Astrocyte (in vitro differentiated cells and primary cell): ENCODE results near the gene KIF18B. TPM values are rescaled to one million over a fixed set of nuclear protein-coding genes. Genes with fewer than 3 reads are reported as not detected.

Source experiments
- DNase-seq: peaks from one replicate; pipeline ENCODE4 v3.0.0-alpha.2; 2010; ENCODE audit warnings: low read depth
- FAIRE-seq: peaks from 2 replicates; lab custom pipeline; 2011; peaks lifted over from hg19 to GRCh38; lab: Jason Lieb, UNC
- H2AFZ ChIP-seq: 2 replicates; pipeline ENCODE4 v1.6.0; 2012; ENCODE audit warnings: low read depth, low read length, inconsistent platforms
- H3K27ac ChIP-seq: 2 replicates; pipeline ENCODE4 v1.5.1; 2011; ENCODE audit warnings: low read depth, low read length, inconsistent platforms
- H3K27me3 ChIP-seq: 2 replicates; pipeline ENCODE4 v1.6.0; 2011; ENCODE audit warnings: low read length, inconsistent platforms; ENCODE audit not compliant: insufficient read depth
- H3K36me3 ChIP-seq: 2 replicates; pipeline ENCODE4 v1.5.1; 2011; ENCODE audit warnings: low read length, inconsistent platforms; ENCODE audit not compliant: insufficient read depth
- H3K4me1 ChIP-seq: 2 replicates; pipeline ENCODE4 v1.5.1; 2011; ENCODE audit warnings: low read length, inconsistent platforms; ENCODE audit not compliant: insufficient read depth
- H3K4me2 ChIP-seq: 2 replicates; pipeline ENCODE4 v1.6.0; 2012; ENCODE audit warnings: low read length, inconsistent platforms
- H3K4me3 ChIP-seq: 2 replicates; pipeline ENCODE4 v1.5.1; 2011; ENCODE audit warnings: low read depth, mild to moderate bottlenecking, low read length, inconsistent platforms; ENCODE audit not compliant: insufficient read depth
- H3K79me2 ChIP-seq: 2 replicates; pipeline ENCODE4 v1.6.0; 2012; ENCODE audit warnings: mild to moderate bottlenecking, low read length, inconsistent platforms; ENCODE audit not compliant: insufficient read depth
- H3K9ac ChIP-seq: 2 replicates; pipeline ENCODE4 v1.6.0; 2012; ENCODE audit warnings: mild to moderate bottlenecking, low read length, inconsistent platforms
- H3K9me3 ChIP-seq: 2 replicates; pipeline ENCODE4 v1.5.1; 2012; ENCODE audit warnings: low read depth, mild to moderate bottlenecking, low read length, inconsistent platforms; ENCODE audit not compliant: insufficient read depth
- H4K20me1 ChIP-seq: 2 replicates; pipeline ENCODE4 v1.6.0; 2012; ENCODE audit warnings: low read length, inconsistent platforms; ENCODE audit not compliant: insufficient read depth
- H3K27ac Mint-ChIP-seq: one replicate; pipeline ENCODE4 v1.8.0; 2021; ENCODE audit warnings: mild to moderate bottlenecking, mixed read lengths; ENCODE audit not compliant: unreplicated experiment
- H3K27me3 Mint-ChIP-seq: one replicate; pipeline ENCODE4 v1.8.0; 2021; ENCODE audit warnings: low read depth, mixed read lengths; ENCODE audit not compliant: unreplicated experiment
- H3K36me3 Mint-ChIP-seq: one replicate; pipeline ENCODE4 v1.8.0; 2021; ENCODE audit warnings: low read depth, mixed read lengths; ENCODE audit not compliant: unreplicated experiment
- H3K4me1 Mint-ChIP-seq: one replicate; pipeline ENCODE4 v1.8.0; 2021; ENCODE audit warnings: low read depth, mixed read lengths; ENCODE audit not compliant: unreplicated experiment
- H3K4me3 Mint-ChIP-seq: one replicate; pipeline ENCODE4 v1.8.0; 2021; ENCODE audit warnings: mild to moderate bottlenecking, moderate library complexity, mixed read lengths; ENCODE audit not compliant: unreplicated experiment
- H3K9me3 Mint-ChIP-seq: one replicate; pipeline ENCODE4 v1.8.0; 2021; ENCODE audit warnings: mild to moderate bottlenecking, mixed read lengths; ENCODE audit not compliant: unreplicated experiment
- EZH2 ChIP-seq: IDR thresholded peaks from 2 replicates; pipeline ENCODE4 v1.6.1; 2012; ENCODE audit warnings: mild to moderate bottlenecking, low read length, inconsistent platforms; ENCODE audit not compliant: insufficient read depth
- total RNA-seq: library from RNA; stranded (reverse); gene quantifications from 2 replicates; pipeline ENCODE4 v1.2.1, GENCODE V29; 2021
- TF ChIP-seq, protein P1 (sequence below): IDR thresholded peaks from 2 replicates; pipeline ENCODE4 v1.5.1; 2011; ENCODE audit warnings: low read depth, mild to moderate bottlenecking, inconsistent platforms, low read length, moderate library complexity; ENCODE audit not compliant: insufficient read depth

KIF18B gene
- total RNA-seq, 1 donor from 2014 or later, result 1.8 TPM

DNA sequence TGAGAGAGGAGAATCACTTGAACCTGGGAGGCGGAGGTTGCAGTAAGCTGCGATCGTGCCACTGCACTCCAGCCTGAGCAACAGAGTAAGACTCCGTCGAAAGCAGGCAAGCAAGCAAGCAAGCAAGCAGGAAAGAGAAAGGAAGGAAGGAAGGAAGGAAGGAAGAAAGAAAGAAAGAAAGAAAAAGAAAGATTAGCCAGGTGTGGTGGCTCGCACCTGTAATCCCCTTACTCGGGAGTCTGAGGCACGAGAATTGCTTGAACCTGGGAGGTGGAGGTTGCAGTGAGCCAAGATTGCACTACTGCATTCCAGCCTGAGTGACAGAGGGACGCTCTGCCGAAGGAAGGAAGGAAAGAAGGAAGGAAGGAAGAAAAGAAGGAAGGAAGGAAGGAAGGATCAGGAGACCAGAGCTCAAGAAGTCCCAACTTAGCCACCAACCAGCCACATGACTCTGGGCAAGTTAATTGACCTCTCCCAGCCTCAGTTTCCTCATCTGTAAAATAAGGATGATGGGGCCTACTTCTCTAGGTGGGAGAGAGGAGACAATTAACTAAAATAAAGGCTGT is 38.7 kb downstream of the KIF18B start:
- DNase-seq, result no peak
- H3K9me3 ChIP-seq, result no peaks in the 10 kb centered on the region
- H2AFZ ChIP-seq, result no peak overlapping the region
- no peak overlapping the region for H3K4me3 ChIP-seq
- peak overlapping the region; percentile 42 for H3K9ac ChIP-seq
- peaks cover 2% of the 10 kb centered on the region for H3K36me3 Mint-ChIP-seq
- peak overlapping the region; percentile 37 for H3K27ac Mint-ChIP-seq
- H3K27ac ChIP-seq, result no peak overlapping the region
- H3K36me3 ChIP-seq, result no peaks in the 10 kb centered on the region
- H3K27me3 ChIP-seq, result peaks cover 7% of the 10 kb centered on the region
- H3K9me3 Mint-ChIP-seq, result peaks cover 4% of the 10 kb centered on the region
- FAIRE-seq, result peak; percentile 32
- H3K27me3 Mint-ChIP-seq, result peaks cover 28% of the 10 kb centered on the region
- peaks cover 33% of the 10 kb centered on the region for H3K4me1 ChIP-seq
- H4K20me1 ChIP-seq, result no peaks in the 10 kb centered on the region
- H3K79me2 ChIP-seq, result no peaks in the 10 kb centered on the region
- H3K4me2 ChIP-seq, result peak overlapping the region; percentile 73
- TF ChIP-seq, protein P1, sequence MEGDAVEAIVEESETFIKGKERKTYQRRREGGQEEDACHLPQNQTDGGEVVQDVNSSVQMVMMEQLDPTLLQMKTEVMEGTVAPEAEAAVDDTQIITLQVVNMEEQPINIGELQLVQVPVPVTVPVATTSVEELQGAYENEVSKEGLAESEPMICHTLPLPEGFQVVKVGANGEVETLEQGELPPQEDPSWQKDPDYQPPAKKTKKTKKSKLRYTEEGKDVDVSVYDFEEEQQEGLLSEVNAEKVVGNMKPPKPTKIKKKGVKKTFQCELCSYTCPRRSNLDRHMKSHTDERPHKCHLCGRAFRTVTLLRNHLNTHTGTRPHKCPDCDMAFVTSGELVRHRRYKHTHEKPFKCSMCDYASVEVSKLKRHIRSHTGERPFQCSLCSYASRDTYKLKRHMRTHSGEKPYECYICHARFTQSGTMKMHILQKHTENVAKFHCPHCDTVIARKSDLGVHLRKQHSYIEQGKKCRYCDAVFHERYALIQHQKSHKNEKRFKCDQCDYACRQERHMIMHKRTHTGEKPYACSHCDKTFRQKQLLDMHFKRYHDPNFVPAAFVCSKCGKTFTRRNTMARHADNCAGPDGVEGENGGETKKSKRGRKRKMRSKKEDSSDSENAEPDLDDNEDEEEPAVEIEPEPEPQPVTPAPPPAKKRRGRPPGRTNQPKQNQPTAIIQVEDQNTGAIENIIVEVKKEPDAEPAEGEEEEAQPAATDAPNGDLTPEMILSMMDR, result no peak
- no peak for TF ChIP-seq EZH2
- no peak overlapping the region for H3K4me3 Mint-ChIP-seq
- peaks cover 31% of the 10 kb centered on the region for H3K4me1 Mint-ChIP-seq

DNA sequence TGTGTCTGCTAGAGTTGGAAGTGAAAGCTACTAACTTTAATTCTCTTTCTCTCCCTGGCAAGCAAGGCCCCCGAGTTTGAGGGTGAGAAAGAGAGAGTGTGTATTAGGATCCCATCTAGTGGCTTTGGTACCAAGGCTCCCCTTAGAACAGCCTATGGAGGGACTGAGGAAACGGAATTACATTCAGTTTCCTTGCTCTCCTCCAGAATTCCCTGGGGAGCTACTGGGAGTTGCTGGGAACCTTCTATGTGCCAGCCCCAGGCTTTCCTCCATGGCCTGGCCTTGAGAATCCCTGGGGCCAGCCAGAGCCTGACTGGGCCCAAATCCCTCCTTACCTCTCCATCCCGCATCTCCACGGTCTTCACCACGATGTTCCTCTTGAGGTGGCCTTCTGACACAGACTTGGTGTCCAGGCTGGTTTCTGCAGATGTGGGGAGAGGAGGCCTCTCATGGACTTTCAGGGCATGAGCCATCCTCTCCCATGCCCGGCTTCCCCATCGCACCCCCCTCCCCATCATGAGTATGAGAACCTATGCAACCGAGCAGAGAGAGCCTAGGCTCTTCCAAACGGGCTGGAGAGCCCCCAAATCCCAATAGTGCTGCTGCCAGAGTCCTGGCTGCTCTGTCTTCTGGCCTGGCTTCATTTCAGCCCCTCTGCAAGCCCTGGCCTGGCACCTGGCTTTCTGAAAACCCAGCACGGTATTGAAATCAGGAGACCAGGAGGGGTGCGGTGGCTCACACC is 39.7 kb downstream of the KIF18B start:
- H3K4me3 ChIP-seq, result no peak overlapping the region
- no peak overlapping the region for H3K9ac ChIP-seq
- Mint-ChIP-seq H3K27me3 (peaks cover 22% of the 10 kb centered on the region), H3K27ac (no peak overlapping the region), H3K4me3 (no peak overlapping the region), H3K4me1 (peaks cover 31% of the 10 kb centered on the region), H3K36me3 (peaks cover 4% of the 10 kb centered on the region), H3K9me3 (peaks cover 4% of the 10 kb centered on the region)
- FAIRE-seq (no peak), DNase-seq (no peak)
- no peaks in the 10 kb centered on the region for H3K79me2 ChIP-seq
- TF ChIP-seq EZH2, result no peak
- TF ChIP-seq, protein P1, result no peak
- no peaks in the 10 kb centered on the region for H3K36me3 ChIP-seq
- no peak overlapping the region for H3K4me2 ChIP-seq
- H2AFZ ChIP-seq, result no peak overlapping the region
- H3K9me3 ChIP-seq, result no peaks in the 10 kb centered on the region
- H3K27me3 ChIP-seq, result peaks cover 5% of the 10 kb centered on the region
- peaks cover 33% of the 10 kb centered on the region for H3K4me1 ChIP-seq
- no peaks in the 10 kb centered on the region for H4K20me1 ChIP-seq
- H3K27ac ChIP-seq, result no peak overlapping the region
